Fibroblast of skin of right quadriceps (primary cell): ENCODE results near the gene FRMD4A.
A peak's percentile ranks its signal among the peaks of the same experiment; 100 is the strongest.

Experiments
- DNase-seq: peaks from one replicate; pipeline ENCODE4 v3.0.0-alpha.2; 2013

FRMD4A gene

GRCh38 chr10:14182781-14183180 lies 147.9 kb downstream of the FRMD4A start:
- no peak for DNase-seq

- no peak for DNase-seq
These were observed 149.2 kb downstream of the FRMD4A start for GRCh38 chr10:14181567-14181936.

- no peak for DNase-seq
These were observed 149.7 kb downstream of the FRMD4A start for GRCh38 chr10:14180911-14181566.

- no peak for DNase-seq
These were observed 151.5 kb downstream of the FRMD4A start for GRCh38 chr10:14179251-14179650.

GRCh38 chr10:14173706-14174594 lies 156.8 kb downstream of the FRMD4A start:
- peak; percentile 21 for DNase-seq

- DNase-seq = no peak
These were observed 157.4 kb downstream of the FRMD4A start for GRCh38 chr10:14173391-14173705.

GRCh38 chr10:14172336-14172950 lies 158.3 kb downstream of the FRMD4A start:
- DNase-seq = no peak

GRCh38 chr10:14171336-14171735 lies 159.4 kb downstream of the FRMD4A start:
- DNase-seq = no peak

- DNase-seq = no peak
These were observed 167.2 kb downstream of the FRMD4A start for GRCh38 chr10:14163377-14164086.

GRCh38 chr10:14162629-14163344 lies 167.9 kb downstream of the FRMD4A start:
- DNase-seq = no peak

GRCh38 chr10:14162061-14162460 lies 168.7 kb downstream of the FRMD4A start:
- no peak for DNase-seq

- DNase-seq = no peak
These were observed 170.4 kb downstream of the FRMD4A start for GRCh38 chr10:14160299-14160698.

GRCh38 chr10:14158575-14158974 lies 172.1 kb downstream of the FRMD4A start:
- no peak for DNase-seq

- DNase-seq = no peak
These were observed 174.6 kb downstream of the FRMD4A start for GRCh38 chr10:14156104-14156503.

GRCh38 chr10:14153570-14154055 lies 177.1 kb downstream of the FRMD4A start:
- DNase-seq = no peak

GRCh38 chr10:14151571-14151970 lies 179.2 kb downstream of the FRMD4A start:
- no peak for DNase-seq

- no peak for DNase-seq
These were observed 180.2 kb downstream of the FRMD4A start for GRCh38 chr10:14150526-14150925.

- DNase-seq = peak; percentile 30
These were observed 184.2 kb downstream of the FRMD4A start for GRCh38 chr10:14146501-14146900.

- peak; percentile 78 for DNase-seq
These were observed 184.7 kb downstream of the FRMD4A start for GRCh38 chr10:14146025-14146424.

GRCh38 chr10:14144451-14144850 lies 186.3 kb downstream of the FRMD4A start:
- DNase-seq = no peak

- no peak for DNase-seq
These were observed 188.0 kb downstream of the FRMD4A start for GRCh38 chr10:14142606-14143250.

- DNase-seq = no peak
These were observed 189.4 kb downstream of the FRMD4A start for GRCh38 chr10:14141283-14141682.
